NCI-H226 (cell line): ENCODE data around the gene GALNT13.

Source experiments
- DNase-seq: peaks from one replicate; pipeline ENCODE4 v3.0.0-alpha.2; 2015

The GALNT13 gene

GRCh38 chr2:154132827-154133226, 261.1 kb downstream of the GALNT13 start:
- DNase-seq, result no peak

- DNase-seq, result peak; percentile 58
Measured at GRCh38 chr2:154133823-154134222, 262.1 kb downstream of the GALNT13 start.

- no peak for DNase-seq
Measured at GRCh38 chr2:154140249-154141025, 268.7 kb downstream of the GALNT13 start.

GRCh38 chr2:154142480-154142879, 270.8 kb downstream of the GALNT13 start:
- no peak for DNase-seq

GRCh38 chr2:154143105-154143504, 271.4 kb downstream of the GALNT13 start:
- DNase-seq, result no peak

- DNase-seq, result no peak
Measured at GRCh38 chr2:154158101-154158500, 286.4 kb downstream of the GALNT13 start.

GRCh38 chr2:154161286-154161685, 289.6 kb downstream of the GALNT13 start:
- DNase-seq, result no peak

GRCh38 chr2:154170400-154170799, 298.7 kb downstream of the GALNT13 start:
- no peak for DNase-seq

- DNase-seq, result no peak
Measured at GRCh38 chr2:154173164-154173563, 301.4 kb downstream of the GALNT13 start.

- DNase-seq, result no peak
Measured at GRCh38 chr2:154173919-154174318, 302.2 kb downstream of the GALNT13 start.

GRCh38 chr2:154182008-154182407, 310.3 kb downstream of the GALNT13 start:
- no peak for DNase-seq

GRCh38 chr2:154187948-154188347, 316.2 kb downstream of the GALNT13 start:
- DNase-seq, result no peak

- no peak for DNase-seq
Measured at GRCh38 chr2:154189953-154190352, 318.2 kb downstream of the GALNT13 start.

GRCh38 chr2:154193246-154193645, 321.5 kb downstream of the GALNT13 start:
- DNase-seq, result no peak

- no peak for DNase-seq
Measured at GRCh38 chr2:154194909-154195643, 323.4 kb downstream of the GALNT13 start.

GRCh38 chr2:154195644-154196195, 324.0 kb downstream of the GALNT13 start:
- no peak for DNase-seq

- no peak for DNase-seq
Measured at GRCh38 chr2:154198866-154199265, 327.1 kb downstream of the GALNT13 start.

- DNase-seq, result no peak
Measured at GRCh38 chr2:154203206-154203605, 331.5 kb downstream of the GALNT13 start.

- no peak for DNase-seq
Measured at GRCh38 chr2:154203902-154204301, 332.2 kb downstream of the GALNT13 start.

- DNase-seq, result no peak
Measured at GRCh38 chr2:154207288-154208047, 335.7 kb downstream of the GALNT13 start.

- DNase-seq, result no peak
Measured at GRCh38 chr2:154223726-154224125, 352.0 kb downstream of the GALNT13 start.

GRCh38 chr2:154226931-154227330, 355.2 kb downstream of the GALNT13 start:
- no peak for DNase-seq
